ENCODE data around the gene MON2. TPM values are rescaled to one million over a fixed set of nuclear protein-coding genes. Genes with fewer than 3 reads are reported as not detected.

Gene MON2
- total and polyA plus RNA-seq, 10 of the 15 experiments (the other 5 are each of a cell fraction or from before 2014, with no cell fraction given) = 5.4 to 34.3 (median 23.4) TPM

DNA sequence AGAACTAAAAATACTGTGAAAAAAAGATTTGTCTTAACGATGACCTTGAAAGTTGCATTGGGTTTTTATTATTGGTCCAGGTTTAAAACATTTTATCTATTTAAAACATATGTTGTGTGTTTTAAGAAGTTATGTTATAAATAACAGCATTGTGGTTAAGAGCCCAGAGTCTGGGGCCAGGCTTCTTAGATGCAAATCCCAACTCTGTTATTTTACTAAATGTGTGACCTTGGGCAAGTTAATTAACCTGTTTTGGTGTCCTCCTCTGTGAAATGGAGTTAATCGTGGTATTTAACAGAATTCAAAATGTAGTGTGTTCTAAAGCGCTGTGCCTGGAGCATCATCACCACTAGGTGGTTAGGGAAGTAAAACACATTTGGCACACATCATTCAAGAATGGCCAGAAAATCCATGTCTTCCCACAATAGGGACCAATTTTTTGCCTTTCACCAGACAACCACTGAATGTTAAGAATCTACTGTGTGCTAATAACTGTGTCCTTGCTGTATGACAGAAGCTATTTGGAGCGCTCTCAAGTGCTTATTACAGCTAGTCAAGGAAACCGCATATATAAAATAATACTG is 133.3 kb downstream of the MON2 start:
- ChIA-PET POLR2A (interaction anchor here (0.5 kb wide), 1 partner anchor 58 kb away, joined by 3 read pairs; no protein-coding TSS in a partner anchor), RAD21 (ENCODE audit: unreplicated experiment) (interaction anchor here (1.0 to 1.3 kb wide), 4 partner anchors 14 to 199 kb away, joined by 3 to 7 read pairs (median 4); no protein-coding TSS in a partner anchor), SMC1A (ENCODE audit: uncharacterized antibody, unreplicated experiment) (interaction anchor here (1.0 to 1.5 kb wide), 3 partner anchors 9 to 198 kb away, joined by 3 to 5 read pairs (median 5); no protein-coding TSS in a partner anchor), CTCF (interaction anchor here (1.2 to 1.3 kb wide), 3 partner anchors 18 to 198 kb away, joined by 3 to 9 read pairs (median 4); no protein-coding TSS in a partner anchor)
- intact Hi-C loops (cut with micrococcal nuclease; ENCODE audit: unreplicated experiment) (loop anchor here (5.0 to 10.0 kb wide), 2 partner anchors 132 to 705 kb away; no protein-coding TSS in a partner anchor), in situ Hi-C loops (cut with MboI) (no loop called here)
- Histone ChIP-seq H2AFZ (ENCODE audit: control insufficient read depth, low read depth, low read length) (no peak overlapping the region), H3K79me2 (ENCODE audit: control insufficient read depth, insufficient read depth, low read length) (peaks cover 14% of the 10 kb centered on the region), H3K4me3 (no peak overlapping the region), H3K9me3 (replicated peaks; ENCODE audit: control insufficient read depth, insufficient read depth, low read length) (no peaks in the 10 kb centered on the region), H3K4me1 (ENCODE audit: control insufficient read depth, insufficient read depth, low read length) (peaks cover 12% of the 10 kb centered on the region; the same call in 1 of the 2 replicates), H3K36me3 (ENCODE audit: control insufficient read depth in 2 of 2, insufficient read depth in 2 of 2, low read length in 1 of 2) (no peaks in the 10 kb centered on the region), H4K20me1 (ENCODE audit: control insufficient read depth, insufficient read depth) (no peaks in the 10 kb centered on the region), H3K4me2 (ENCODE audit: control insufficient read depth, insufficient read depth) (no peak overlapping the region), H3K27me3 (replicated peaks in 1 of 2; ENCODE audit: control insufficient read depth in 2 of 2, insufficient read depth in 2 of 2, low read length in 1 of 2) (no peaks in the 10 kb centered on the region), H3K27ac (ENCODE audit: control insufficient read depth, insufficient read depth) (no peak overlapping the region), H3K9ac (ENCODE audit: control insufficient read depth, insufficient read depth, low read length) (no peak overlapping the region)
- no peak for TF ChIP-seq ZNF207 (IDR thresholded peaks at IDR 0.05; ENCODE audit: borderline replicate concordance)
- TF ChIP-seq, protein P1, sequence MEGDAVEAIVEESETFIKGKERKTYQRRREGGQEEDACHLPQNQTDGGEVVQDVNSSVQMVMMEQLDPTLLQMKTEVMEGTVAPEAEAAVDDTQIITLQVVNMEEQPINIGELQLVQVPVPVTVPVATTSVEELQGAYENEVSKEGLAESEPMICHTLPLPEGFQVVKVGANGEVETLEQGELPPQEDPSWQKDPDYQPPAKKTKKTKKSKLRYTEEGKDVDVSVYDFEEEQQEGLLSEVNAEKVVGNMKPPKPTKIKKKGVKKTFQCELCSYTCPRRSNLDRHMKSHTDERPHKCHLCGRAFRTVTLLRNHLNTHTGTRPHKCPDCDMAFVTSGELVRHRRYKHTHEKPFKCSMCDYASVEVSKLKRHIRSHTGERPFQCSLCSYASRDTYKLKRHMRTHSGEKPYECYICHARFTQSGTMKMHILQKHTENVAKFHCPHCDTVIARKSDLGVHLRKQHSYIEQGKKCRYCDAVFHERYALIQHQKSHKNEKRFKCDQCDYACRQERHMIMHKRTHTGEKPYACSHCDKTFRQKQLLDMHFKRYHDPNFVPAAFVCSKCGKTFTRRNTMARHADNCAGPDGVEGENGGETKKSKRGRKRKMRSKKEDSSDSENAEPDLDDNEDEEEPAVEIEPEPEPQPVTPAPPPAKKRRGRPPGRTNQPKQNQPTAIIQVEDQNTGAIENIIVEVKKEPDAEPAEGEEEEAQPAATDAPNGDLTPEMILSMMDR (IDR thresholded peaks at IDR 0.05 in 2 of 3, conservative IDR thresholded peaks at IDR 0.05 in 1 of 3; ENCODE audit: control insufficient read depth in 2 of 3, extremely low read depth in 1 of 3, insufficient read depth in 1 of 3, low read depth in 3 of 3, low read length in 3 of 3) = 0 out of 6 replicates have a peak, but pooled peaks of 1 of the 3 experiments have one; percentile 5
- WGBS (ENCODE audit: insufficient coverage, insufficient replicate concordance, low lambda C conversion rate, missing lambda C conversion rate) = 87% methylated on average over 5 of the region's 5 CpGs
- no peak for ATAC-seq
- no peak for FAIRE-seq
- no peak for DNase-seq (ENCODE audit: low read depth, low spot score)
- no TSS peak for BruUV-seq (replicated peaks)
